CD14-positive monocyte (primary cell): ENCODE results near the gene EPAS1. TPM values are rescaled to one million over a fixed set of nuclear protein-coding genes. Genes with fewer than 3 reads are reported as not detected.

ENCODE experiments used
- DNase-seq, 3 donors: peaks; one replicate each; pipeline ENCODE4 v3.0.0-alpha.2; 2011 to 2022
- H2AFZ ChIP-seq: 2 replicates; pipeline ENCODE4 v1.6.0; 2012; ENCODE audit warnings: mild to moderate bottlenecking, low read depth, low read length, inconsistent platforms; ENCODE audit not compliant: insufficient read depth, poor library complexity, severe bottlenecking
- H3K27ac ChIP-seq, 2 donors: 1 replicate in 1 of 2; 2 replicates in 1 of 2; pipeline ENCODE4 v1.5.1; 2012 to 2013; ENCODE audit warnings: low read length in 2 of 2, control low read depth in 1 of 2, inconsistent platforms in 1 of 2, low read depth in 1 of 2, mild to moderate bottlenecking in 1 of 2
- H3K27me3 ChIP-seq, 2 donors: one replicate each; pipeline versions ENCODE4 v1.6.0 to v1.6.1; 2011 to 2013; ENCODE audit warnings: low read length in 2 of 2; ENCODE audit not compliant: control insufficient read depth in 2 of 2, insufficient read depth in 2 of 2
- H3K36me3 ChIP-seq, 2 donors: replicated peaks in 1 of 2; 1 replicate in 1 of 2; 2 replicates in 1 of 2; pipeline versions ENCODE4 v1.5.1 to v1.6.1; 2012 to 2013; ENCODE audit warnings: low read length in 2 of 2, control low read depth in 1 of 2, inconsistent platforms in 1 of 2, mild to moderate bottlenecking in 1 of 2; ENCODE audit not compliant: insufficient read depth in 2 of 2, control insufficient read depth in 1 of 2
- H3K4me1 ChIP-seq, 2 donors: 1 replicate in 1 of 2; 2 replicates in 1 of 2; pipeline versions ENCODE4 v1.5.1 to v1.6.1; 2012 to 2013; ENCODE audit warnings: low read length in 2 of 2, control low read depth in 1 of 2, inconsistent platforms in 1 of 2, mild to moderate bottlenecking in 1 of 2, moderate library complexity in 1 of 2; ENCODE audit not compliant: insufficient read depth in 2 of 2, control insufficient read depth in 1 of 2
- H3K4me2 ChIP-seq: replicated peaks from 2 replicates; pipeline ENCODE3; 2012; ENCODE audit warnings: low read length, moderate library complexity, mild to moderate bottlenecking; ENCODE audit not compliant: poor library complexity, severe bottlenecking; ENCODE audit errors: extremely low read depth
- H3K4me3 ChIP-seq, 3 experiments: fragments of 200-600 bp in 1 of 3; sonication (generic) in 1 of 3; replicated peaks in 1 of 3; 1 replicate in 2 of 3; 2 replicates in 1 of 3; pipeline ENCODE4 v1.5.1; 2011 to 2013; ENCODE audit warnings: low read length in 3 of 3, mild to moderate bottlenecking in 3 of 3, control low read depth in 2 of 3, low read depth in 2 of 3, inconsistent platforms in 1 of 3, moderate library complexity in 1 of 3
- H3K79me2 ChIP-seq: 2 replicates; pipeline ENCODE4 v1.6.0; 2012; ENCODE audit warnings: mild to moderate bottlenecking, control low read depth, inconsistent platforms, low read length, moderate library complexity; ENCODE audit not compliant: insufficient read depth
- H3K9ac ChIP-seq: 2 replicates; pipeline ENCODE4 v1.6.0; 2017; ENCODE audit warnings: low read length, mild to moderate bottlenecking; ENCODE audit not compliant: insufficient read depth, poor library complexity, severe bottlenecking
- H3K9me3 ChIP-seq, 2 donors: replicated peaks in 1 of 2; 1 replicate in 1 of 2; 2 replicates in 1 of 2; pipeline versions ENCODE4 v1.5.1 to v1.6.1; 2012 to 2013; ENCODE audit warnings: low read length in 2 of 2, control low read depth in 1 of 2; ENCODE audit not compliant: control insufficient read depth in 1 of 2, insufficient read depth in 1 of 2
- H4K20me1 ChIP-seq: 2 replicates; pipeline ENCODE4 v1.6.0; 2012; ENCODE audit warnings: mild to moderate bottlenecking, low read length, control low read depth, moderate library complexity; ENCODE audit not compliant: insufficient read depth
- H3K27ac Mint-ChIP-seq, 7 donors: one replicate each; pipeline ENCODE4 v1.8.0; 2020; ENCODE audit warnings: mild to moderate bottlenecking in 7 of 7, mixed read lengths in 7 of 7, moderate library complexity in 6 of 7, inconsistent platforms in 2 of 7
- H3K27me3 Mint-ChIP-seq, 3 donors: one replicate each; pipeline ENCODE4 v1.8.0; 2021 to 2022; ENCODE audit warnings: low read depth in 3 of 3, mild to moderate bottlenecking in 3 of 3, mixed read lengths in 3 of 3, moderate library complexity in 3 of 3, inconsistent platforms in 1 of 3
- H3K36me3 Mint-ChIP-seq, 2 donors: one replicate each; pipeline ENCODE4 v1.8.0; 2020; ENCODE audit warnings: mixed read lengths in 2 of 2, inconsistent platforms in 1 of 2, mild to moderate bottlenecking in 1 of 2
- H3K4me1 Mint-ChIP-seq: one replicate; pipeline ENCODE4 v1.8.0; 2020; ENCODE audit warnings: mild to moderate bottlenecking, mixed read lengths
- H3K4me3 Mint-ChIP-seq, 2 donors: one replicate each; pipeline ENCODE4 v1.8.0; 2020; ENCODE audit warnings: mild to moderate bottlenecking in 2 of 2, mixed read lengths in 2 of 2, moderate library complexity in 1 of 2
- H3K9me3 Mint-ChIP-seq, 7 donors: one replicate each; pipeline ENCODE4 v1.8.0; 2020 to 2022; ENCODE audit warnings: mixed read lengths in 7 of 7, mild to moderate bottlenecking in 6 of 7, moderate library complexity in 6 of 7, inconsistent platforms in 2 of 7
- CTCF ChIP-seq: fragments of 200-600 bp; IDR thresholded peaks from one replicate; pipeline ENCODE4 v1.8.0; 2022; ENCODE audit warnings: antibody characterized with exemption, mild to moderate bottlenecking
- WGBS: methylation state at CpG from one replicate; pipeline ENCODE4 v1.1.5; 2013; ENCODE audit warnings: missing lambda C conversion rate; ENCODE audit not compliant: insufficient coverage; 5-methylcytosine and 5-hydroxymethylcytosine counted together
- intact Hi-C, 2 donors: fragments of 100-400 bp; cut with micrococcal nuclease; formaldehyde crosslinking; loops; one replicate each; pipeline versions ENCODE4 v1.15.0 to v1.15.1; 2023
- polyA plus RNA-seq, 3 donors: library from polyadenylated mRNA; depleted of rRNA in 1 of 3; unstranded in 2 of 3; stranded (reverse) in 1 of 3; fragments of 300-500 nt in 2 of 3; fragments of >200 nt in 1 of 3; fragmentation: Illumina TruSeq in 2 of 3; gene quantifications; 1 replicate in 2 of 3; 2 replicates in 1 of 3; pipeline ENCODE4 v1.2.3, GENCODE V29; 2012 to 2021

EPAS1 gene
- polyA plus RNA-seq, 3 donors = 0.11 to 1.0 (median 0.88) TPM

- H3K27ac Mint-ChIP-seq = no peak overlapping the region
- Histone ChIP-seq H3K27me3 (peaks cover 0 to 19% of the 10 kb centered on the region in 2 donors), H2AFZ (no peak overlapping the region), H3K79me2 (no peaks in the 10 kb centered on the region), H3K9me3 (no peaks in the 10 kb centered on the region), H3K4me3 (no peak overlapping the region), H3K9ac (no peak overlapping the region), H3K4me2 (no peak overlapping the region), H3K27ac (no peak overlapping the region), H3K4me1 (peaks cover 22 to 29% of the 10 kb centered on the region in 2 donors), H3K36me3 (no peaks in the 10 kb centered on the region), H4K20me1 (no peaks in the 10 kb centered on the region)
- H3K36me3 Mint-ChIP-seq = no peaks in the 10 kb centered on the region
- DNase-seq = no peak
- intact Hi-C loops = no loop called here
- peaks cover 27% of the 10 kb centered on the region for H3K4me1 Mint-ChIP-seq
- H3K27me3 Mint-ChIP-seq = peaks cover 7 to 22% (median 10%) of the 10 kb centered on the region in 3 donors
- WGBS = 93% methylated on average over 3 of the region's 7 CpGs
- no peak overlapping the region for H3K4me3 Mint-ChIP-seq
- TF ChIP-seq CTCF = no peak
- H3K9me3 Mint-ChIP-seq = no peaks in the 10 kb centered on the region
Observed at GRCh38 chr2:46273225-46273863, 23.9 kb upstream of the EPAS1 start.

DNA sequence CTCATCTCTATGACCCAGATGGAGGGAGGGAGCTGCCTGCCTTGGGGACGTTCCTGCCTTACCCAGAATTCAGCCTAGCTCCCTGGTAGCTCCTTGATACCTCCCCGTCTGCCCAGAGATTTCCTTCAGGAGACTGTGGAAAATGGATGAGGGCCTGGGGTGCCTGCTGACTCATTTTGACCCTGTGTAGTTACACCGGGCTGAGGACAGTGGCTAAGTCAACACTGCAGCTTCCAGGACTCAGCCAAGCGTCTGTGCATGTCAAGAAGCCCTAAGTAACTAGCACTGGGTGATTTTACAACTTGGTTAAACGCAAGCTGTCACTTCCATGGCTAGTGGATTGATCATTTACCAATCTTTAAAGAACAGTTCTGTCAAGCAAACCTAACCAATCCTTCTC is 23.3 kb upstream of the EPAS1 start:
- DNase-seq = no peak
- Mint-ChIP-seq H3K27ac (no peak overlapping the region), H3K4me1 (peaks cover 21% of the 10 kb centered on the region), H3K36me3 (no peaks in the 10 kb centered on the region), H3K27me3 (peaks cover 9 to 23% (median 10%) of the 10 kb centered on the region in 3 donors), H3K9me3 (no peaks in the 10 kb centered on the region), H3K4me3 (no peak overlapping the region)
- intact Hi-C loops = no loop called here
- peaks cover 19 to 24% of the 10 kb centered on the region in 2 donors for H3K4me1 ChIP-seq
- H3K9me3 ChIP-seq = no peaks in the 10 kb centered on the region
- H3K79me2 ChIP-seq = no peaks in the 10 kb centered on the region
- no peak for TF ChIP-seq CTCF
- WGBS = 90% methylated on average over 3 of the region's 5 CpGs
- H3K27ac ChIP-seq = no peak overlapping the region
- no peak overlapping the region for H3K4me2 ChIP-seq
- H3K9ac ChIP-seq = no peak overlapping the region
- no peak overlapping the region for H3K4me3 ChIP-seq
- H3K27me3 ChIP-seq = peaks cover 0 to 19% of the 10 kb centered on the region in 2 donors
- no peak overlapping the region for H2AFZ ChIP-seq
- no peaks in the 10 kb centered on the region for H4K20me1 ChIP-seq
- H3K36me3 ChIP-seq = no peaks in the 10 kb centered on the region
